Stimulated activated CD8-positive, alpha-beta memory T cell treated with anti-CD3 and anti-CD28 coated beads, Interleukin-12 subunit alpha, Interleukin-12 subunit beta, amount 100 ng/mL, for 24 hours (primary cell): ENCODE data around the gene MIER3.

Experiments
- DNase-seq: peaks from one replicate; pipeline ENCODE4 v3.0.0-alpha.2; 2020; ENCODE audit errors: extremely low read depth

MIER3 gene

GRCh38 chr5:56898213-56898612, 53.7 kb downstream of the MIER3 start:
- DNase-seq: no peak

DNA sequence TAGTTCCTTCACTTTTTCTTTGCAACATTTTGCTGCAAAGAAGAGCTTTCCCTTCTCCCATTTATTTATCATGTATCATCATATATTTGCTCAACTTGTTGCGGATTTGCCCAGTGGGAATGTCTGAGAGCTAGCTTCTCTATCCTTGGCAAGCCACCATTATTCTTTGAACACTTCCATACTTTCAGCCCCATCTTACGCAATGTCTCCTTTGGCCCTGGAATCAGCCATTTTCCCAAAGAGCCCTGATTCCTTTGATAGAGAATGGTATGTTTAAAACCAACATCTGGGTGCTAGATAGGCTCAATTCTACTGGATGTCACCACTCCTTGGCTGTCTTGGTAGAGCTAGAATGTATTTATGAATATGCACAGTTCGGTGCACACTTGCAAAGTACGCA, 55.2 kb downstream of the MIER3 start:
- DNase-seq: no peak

- DNase-seq: no peak
These were observed 58.5 kb downstream of the MIER3 start for GRCh38 chr5:56893251-56893951.

DNA sequence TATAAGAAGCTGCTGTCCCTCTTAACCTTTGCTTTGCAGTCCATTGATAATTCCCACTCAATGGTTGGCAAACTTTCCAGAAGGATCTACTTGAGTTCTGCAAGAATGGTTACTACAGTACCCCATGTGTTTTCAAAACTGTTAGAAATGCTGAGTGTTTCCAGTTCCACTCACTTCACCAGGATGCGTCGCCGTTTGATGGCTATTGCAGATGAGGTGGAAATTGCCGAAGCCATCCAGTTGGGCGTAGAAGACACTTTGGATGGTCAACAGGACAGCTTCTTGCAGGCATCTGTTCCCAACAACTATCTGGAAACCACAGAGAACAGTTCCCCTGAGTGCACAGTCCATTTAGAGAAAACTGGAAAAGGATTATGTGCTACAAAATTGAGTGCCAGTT, 70.4 kb downstream of the MIER3 start:
- no peak for DNase-seq

DNA sequence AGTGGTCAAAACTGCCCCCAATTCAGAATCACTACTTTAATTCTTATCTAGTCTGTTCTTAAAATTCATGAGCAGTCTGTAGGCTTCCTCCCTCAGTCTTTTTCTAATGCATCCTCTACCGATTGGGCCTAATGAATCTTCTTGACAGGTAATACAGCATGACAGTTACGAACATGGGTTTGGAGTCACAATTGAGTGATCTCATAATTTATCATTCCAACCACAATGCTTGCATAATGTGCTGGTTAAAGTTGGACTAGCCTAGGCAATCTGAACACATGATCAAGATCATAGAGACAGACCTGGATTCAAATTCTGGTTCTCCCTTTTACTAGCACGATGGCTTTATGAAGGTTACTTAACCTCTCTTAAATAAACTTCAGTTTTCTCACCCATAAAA, 75.6 kb downstream of the MIER3 start:
- DNase-seq: no peak

DNA sequence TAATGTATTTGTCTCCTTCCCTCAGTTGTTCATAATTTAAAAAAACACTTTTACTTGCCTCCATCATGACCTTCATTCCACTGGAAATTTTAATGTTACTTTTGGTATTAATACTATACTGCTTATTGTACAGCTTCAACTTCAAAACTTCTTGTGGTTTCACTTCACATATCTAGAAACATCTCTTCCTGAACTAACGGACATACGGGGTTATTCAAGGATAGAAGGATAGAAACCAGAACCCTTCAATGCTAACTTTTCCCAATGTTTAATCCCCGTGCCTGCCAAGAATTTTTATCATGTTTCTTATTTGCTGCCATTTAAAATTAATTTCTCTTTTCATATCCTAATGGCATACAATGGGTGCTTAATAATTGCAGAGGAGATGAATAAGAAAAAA, 78.9 kb downstream of the MIER3 start:
- DNase-seq: no peak

- no peak for DNase-seq
These were observed 80.1 kb downstream of the MIER3 start for GRCh38 chr5:56871777-56872176.
